Transverse colon (tissue), 3 donors: ENCODE measurements around the gene KRTAP10-1.

ENCODE experiments used
- POLR2A ChIP-seq: fragments of 450-650 bp; IDR thresholded peaks from one replicate; pipeline ENCODE4 v1.6.1; 2016; ENCODE audit warnings: antibody characterized with exemption, mild to moderate bottlenecking, moderate library complexity
- TF ChIP-seq, protein P1 (sequence below), 5 experiments: fragments of 200-600 bp in 3 of 5; fragments of 450-650 bp in 2 of 5; sonication (generic) in 3 of 5; IDR thresholded peaks; 1 replicate in 2 of 5; 2 replicates in 3 of 5; pipeline ENCODE4 v1.5.1; 2016 to 2017; ENCODE audit warnings: antibody characterized with exemption in 5 of 5, inconsistent platforms in 3 of 5, mild to moderate bottlenecking in 2 of 5, moderate library complexity in 1 of 5

DNA sequence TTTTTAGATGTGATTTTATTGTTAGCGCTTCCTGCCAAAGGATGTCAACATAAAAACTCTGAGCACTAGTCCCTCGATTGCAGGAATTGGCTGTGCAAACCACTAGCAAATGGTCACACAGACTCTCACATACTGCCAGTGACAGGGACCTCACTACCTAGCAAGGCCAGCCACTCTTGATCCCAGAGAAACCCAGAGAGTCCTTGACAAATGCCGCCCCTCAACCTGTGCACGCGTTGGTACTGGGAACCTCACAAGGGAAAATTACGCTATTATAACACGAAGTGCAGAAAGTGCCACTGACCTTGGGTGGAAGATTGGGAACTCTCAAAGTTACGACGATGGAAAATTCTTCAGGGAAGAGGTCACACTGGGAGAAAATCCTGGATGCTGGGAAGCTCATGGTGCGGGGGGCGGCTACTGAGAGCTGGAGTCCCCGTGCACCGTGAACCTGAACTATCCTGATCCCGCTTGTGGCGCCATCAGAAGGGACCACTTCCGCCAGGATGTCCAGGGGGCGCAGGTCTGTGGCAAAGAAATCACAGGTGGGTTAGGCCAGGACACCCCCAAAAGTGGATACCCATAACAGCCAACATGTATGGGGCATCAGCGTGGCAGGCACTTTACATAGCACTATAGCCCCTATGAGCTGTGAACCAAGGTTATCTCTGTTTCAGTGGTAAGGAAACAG is 27.6 kb upstream of the KRTAP10-1 start:
- TF ChIP-seq POLR2A, result no peak
- TF ChIP-seq, protein P1, sequence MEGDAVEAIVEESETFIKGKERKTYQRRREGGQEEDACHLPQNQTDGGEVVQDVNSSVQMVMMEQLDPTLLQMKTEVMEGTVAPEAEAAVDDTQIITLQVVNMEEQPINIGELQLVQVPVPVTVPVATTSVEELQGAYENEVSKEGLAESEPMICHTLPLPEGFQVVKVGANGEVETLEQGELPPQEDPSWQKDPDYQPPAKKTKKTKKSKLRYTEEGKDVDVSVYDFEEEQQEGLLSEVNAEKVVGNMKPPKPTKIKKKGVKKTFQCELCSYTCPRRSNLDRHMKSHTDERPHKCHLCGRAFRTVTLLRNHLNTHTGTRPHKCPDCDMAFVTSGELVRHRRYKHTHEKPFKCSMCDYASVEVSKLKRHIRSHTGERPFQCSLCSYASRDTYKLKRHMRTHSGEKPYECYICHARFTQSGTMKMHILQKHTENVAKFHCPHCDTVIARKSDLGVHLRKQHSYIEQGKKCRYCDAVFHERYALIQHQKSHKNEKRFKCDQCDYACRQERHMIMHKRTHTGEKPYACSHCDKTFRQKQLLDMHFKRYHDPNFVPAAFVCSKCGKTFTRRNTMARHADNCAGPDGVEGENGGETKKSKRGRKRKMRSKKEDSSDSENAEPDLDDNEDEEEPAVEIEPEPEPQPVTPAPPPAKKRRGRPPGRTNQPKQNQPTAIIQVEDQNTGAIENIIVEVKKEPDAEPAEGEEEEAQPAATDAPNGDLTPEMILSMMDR (IDR thresholded peaks at IDR 0.05), result no peak
